ENCODE data around the gene ACER3.
"Not testable (repeated sequence)": the region's sequence is repeated elsewhere in the genome, so short reads cannot be mapped to it uniquely, and the experiment has no call there.

The ACER3 gene

DNA sequence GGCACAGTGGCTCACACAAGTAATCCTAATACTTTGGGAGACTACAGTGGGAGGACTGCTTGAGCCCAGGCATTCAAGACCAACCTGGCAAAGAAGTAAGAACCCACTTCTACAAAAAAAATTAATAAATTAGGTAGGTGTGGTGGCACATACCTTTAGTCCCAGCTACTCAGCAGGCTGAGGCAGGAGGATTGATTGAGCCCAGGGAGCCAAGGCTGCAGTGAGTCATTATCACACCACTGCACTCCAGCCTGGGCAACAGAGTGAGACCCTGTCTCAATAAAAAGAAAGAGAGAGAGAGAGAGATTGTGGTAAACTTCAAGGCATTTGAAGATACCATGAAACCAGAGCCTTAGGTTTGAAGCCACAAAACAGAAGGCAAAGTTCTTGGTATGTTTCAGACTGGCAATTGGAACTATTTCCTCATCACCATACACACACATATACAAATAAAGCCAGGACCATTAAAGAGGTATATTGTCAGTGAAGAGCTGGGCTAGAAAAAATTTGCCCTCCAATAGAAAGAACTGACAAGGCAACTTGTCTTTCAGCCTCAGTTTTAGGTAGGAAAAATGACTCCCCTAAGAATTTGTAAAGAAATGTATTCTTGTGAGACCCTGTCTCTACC, 148.9 kb downstream of the ACER3 start:
- H3K27me3 Mint-ChIP-seq: no peaks in the 10 kb centered on the region
- no peaks in the 10 kb centered on the region for H3K4me1 Mint-ChIP-seq (ENCODE audit: low read depth)
- H3K36me3 Mint-ChIP-seq: peaks cover 9% of the 10 kb centered on the region

DNA sequence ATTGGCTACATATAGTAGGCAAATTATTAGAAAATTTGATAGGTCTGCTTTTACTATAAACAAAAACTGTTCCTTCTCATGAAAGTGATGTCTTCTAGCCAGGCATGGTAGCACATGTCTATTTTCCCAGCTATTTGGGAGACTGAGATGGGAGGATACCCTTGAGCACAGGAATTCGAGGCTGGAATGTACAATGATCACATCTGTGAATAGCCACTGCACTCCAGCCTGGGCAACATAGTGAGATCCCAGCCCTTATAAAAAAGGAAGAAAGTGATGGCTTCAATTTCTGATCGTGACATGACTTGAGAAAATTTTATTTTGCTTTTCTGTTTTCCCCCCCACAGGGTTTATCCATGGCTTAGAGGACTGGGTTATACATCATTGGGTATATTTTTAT, 154.0 kb downstream of the ACER3 start:
- Mint-ChIP-seq H3K4me1 (ENCODE audit: low read depth) (no peaks in the 10 kb centered on the region), H3K27ac (no peak overlapping the region), H3K27me3 (no peaks in the 10 kb centered on the region), H3K36me3 (no peaks in the 10 kb centered on the region), H3K9me3 (ENCODE audit: low read depth) (no peaks in the 10 kb centered on the region), H3K4me3 (no peak overlapping the region)

More for the DNA sequence above, 148.9 kb downstream of the ACER3 start:
- Mint-ChIP-seq H3K4me3 (no peak overlapping the region), H3K9me3 (ENCODE audit: low read depth) (no peaks in the 10 kb centered on the region), H3K27ac (no peak overlapping the region)

DNA sequence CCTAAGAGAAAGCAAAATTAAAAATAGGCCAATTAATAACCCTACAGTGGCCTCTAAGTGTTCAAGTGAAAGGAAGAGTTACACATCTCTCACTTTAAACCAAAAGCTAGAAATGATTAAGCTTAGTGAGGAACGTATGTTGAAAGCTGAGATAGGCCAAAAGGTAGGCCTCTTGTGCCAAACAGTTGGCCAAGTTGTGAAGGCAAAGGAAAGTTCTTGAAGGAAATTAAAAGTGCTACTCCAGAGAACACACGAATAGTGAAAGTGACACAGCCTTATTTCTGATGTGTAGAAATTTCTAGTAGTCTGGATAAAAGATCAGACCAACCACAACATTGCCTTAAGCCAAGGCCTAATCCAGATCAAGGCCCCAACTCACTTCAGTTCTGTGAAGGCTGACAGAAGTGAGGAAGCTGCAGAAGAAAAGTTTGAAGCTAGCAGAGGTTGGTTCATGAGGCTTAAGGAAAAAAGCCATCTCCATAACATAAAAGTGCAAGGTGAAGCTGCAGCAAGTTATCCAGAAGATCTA, 157.7 kb downstream of the ACER3 start:
- not testable (repeated sequence) for H3K4me3 Mint-ChIP-seq; H3K9me3 Mint-ChIP-seq (ENCODE audit: low read depth); H3K27me3 Mint-ChIP-seq; H3K36me3 Mint-ChIP-seq; H3K4me1 Mint-ChIP-seq (ENCODE audit: low read depth)
- peak overlapping the region; percentile 36 for H3K27ac Mint-ChIP-seq

DNA sequence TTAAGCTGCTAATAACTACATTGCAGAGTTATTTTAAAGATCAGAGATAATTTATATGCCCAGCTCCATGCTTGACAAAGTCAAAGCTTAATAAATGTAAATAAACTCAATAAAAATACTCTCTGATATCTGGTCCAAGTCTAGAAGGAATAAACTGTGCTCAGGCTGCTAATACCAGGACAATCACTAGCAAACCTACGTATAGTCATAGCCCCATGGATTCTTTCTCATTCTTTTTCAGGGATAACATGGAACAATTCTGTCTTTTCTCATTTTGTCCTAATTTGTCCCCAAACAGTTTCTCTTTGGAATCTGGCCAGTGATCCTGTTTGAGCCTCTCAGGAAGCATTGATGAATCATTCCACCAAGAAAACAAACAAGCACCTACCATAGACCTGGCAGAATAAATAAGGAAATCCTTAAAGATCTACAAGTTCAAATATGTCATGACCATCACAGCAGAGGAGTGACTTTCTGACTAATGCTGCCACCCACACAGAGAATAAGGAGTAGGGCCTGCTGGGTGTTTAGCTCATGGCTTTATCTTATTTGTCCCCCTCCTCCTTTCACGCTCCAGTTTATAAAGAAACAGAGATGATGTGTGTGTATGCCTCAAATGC, 159.4 kb downstream of the ACER3 start:
- H3K36me3 Mint-ChIP-seq: no peaks in the 10 kb centered on the region
- no peaks in the 10 kb centered on the region for H3K4me1 Mint-ChIP-seq (ENCODE audit: low read depth)
- H3K4me3 Mint-ChIP-seq: no peak overlapping the region
- peak overlapping the region; percentile 5 for H3K27ac Mint-ChIP-seq
- no peaks in the 10 kb centered on the region for H3K27me3 Mint-ChIP-seq
- no peaks in the 10 kb centered on the region for H3K9me3 Mint-ChIP-seq (ENCODE audit: low read depth)

- Mint-ChIP-seq H3K27ac (no peak overlapping the region), H3K4me1 (ENCODE audit: low read depth) (no peaks in the 10 kb centered on the region), H3K36me3 (no peaks in the 10 kb centered on the region), H3K9me3 (ENCODE audit: low read depth) (no peaks in the 10 kb centered on the region), H3K4me3 (no peak overlapping the region), H3K27me3 (no peaks in the 10 kb centered on the region)
Observed at GRCh38 chr11:77020734-77021133, 160.0 kb downstream of the ACER3 start.

DNA sequence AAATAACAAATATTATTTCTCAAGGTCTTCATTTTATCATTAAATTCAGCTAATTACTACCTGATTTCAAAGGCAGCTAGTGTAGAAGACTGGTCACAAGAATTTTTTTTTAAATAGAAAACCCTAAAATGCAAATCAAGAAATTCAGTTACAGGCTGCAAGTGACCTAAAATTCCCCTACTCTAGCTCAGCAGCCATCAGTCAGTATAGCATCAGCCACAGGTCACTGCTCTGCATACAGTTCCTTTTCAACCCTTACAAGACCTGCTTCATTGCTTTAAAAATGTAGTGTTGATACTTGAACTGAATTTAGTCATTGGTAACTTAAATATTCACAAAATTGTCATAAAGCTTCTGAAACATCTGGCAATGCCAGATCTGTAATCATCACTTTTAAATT, 164.0 kb downstream of the ACER3 start:
- Mint-ChIP-seq H3K27me3 (peaks cover 10% of the 10 kb centered on the region), H3K27ac (no peak overlapping the region), H3K4me1 (ENCODE audit: low read depth) (no peaks in the 10 kb centered on the region)

GRCh38 chr11:77026221-77026620, 165.5 kb downstream of the ACER3 start:
- H3K4me1 Mint-ChIP-seq (ENCODE audit: low read depth): no peaks in the 10 kb centered on the region
- no peaks in the 10 kb centered on the region for H3K36me3 Mint-ChIP-seq
- peaks cover 13% of the 10 kb centered on the region for H3K27me3 Mint-ChIP-seq
- H3K27ac Mint-ChIP-seq: no peak overlapping the region
- H3K4me3 Mint-ChIP-seq: no peak overlapping the region
- H3K9me3 Mint-ChIP-seq (ENCODE audit: low read depth): no peaks in the 10 kb centered on the region

More for the DNA sequence above, 164.0 kb downstream of the ACER3 start:
- Mint-ChIP-seq H3K9me3 (ENCODE audit: low read depth) (no peaks in the 10 kb centered on the region), H3K36me3 (no peaks in the 10 kb centered on the region), H3K4me3 (no peak overlapping the region)

GRCh38 chr11:77026743-77027142, 166.0 kb downstream of the ACER3 start:
- Mint-ChIP-seq H3K36me3 (no peaks in the 10 kb centered on the region), H3K4me3 (no peak overlapping the region), H3K27ac (no peak overlapping the region), H3K4me1 (ENCODE audit: low read depth) (no peaks in the 10 kb centered on the region), H3K9me3 (ENCODE audit: low read depth) (no peaks in the 10 kb centered on the region), H3K27me3 (peaks cover 17% of the 10 kb centered on the region)

DNA sequence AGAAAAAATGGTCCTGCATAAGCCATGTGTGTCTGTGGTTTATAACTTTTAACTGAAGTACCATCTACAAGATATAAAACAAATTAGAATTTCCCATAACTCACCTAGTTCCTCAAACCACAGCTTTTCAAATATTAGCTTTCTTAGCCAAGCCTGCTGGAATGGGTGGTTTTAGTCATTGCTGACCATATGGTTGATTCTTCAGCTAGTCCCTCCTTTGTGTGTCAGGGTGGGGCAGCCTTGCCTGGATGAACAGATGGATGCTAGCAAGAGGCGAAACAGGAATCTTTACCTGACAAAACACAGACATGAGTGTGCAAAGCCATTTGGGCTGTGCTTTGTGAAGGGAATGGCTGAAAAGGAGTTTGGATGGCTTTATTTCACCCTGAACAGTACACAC, 166.6 kb downstream of the ACER3 start:
- Mint-ChIP-seq H3K4me3 (no peak overlapping the region), H3K9me3 (ENCODE audit: low read depth) (no peaks in the 10 kb centered on the region), H3K4me1 (ENCODE audit: low read depth) (no peaks in the 10 kb centered on the region), H3K27me3 (peaks cover 17% of the 10 kb centered on the region), H3K27ac (no peak overlapping the region), H3K36me3 (no peaks in the 10 kb centered on the region)

- H3K27ac Mint-ChIP-seq: no peak overlapping the region
- H3K27me3 Mint-ChIP-seq: peaks cover 17% of the 10 kb centered on the region
- no peaks in the 10 kb centered on the region for H3K4me1 Mint-ChIP-seq (ENCODE audit: low read depth)
- H3K9me3 Mint-ChIP-seq (ENCODE audit: low read depth): no peaks in the 10 kb centered on the region
- H3K36me3 Mint-ChIP-seq: no peaks in the 10 kb centered on the region
- H3K4me3 Mint-ChIP-seq: no peak overlapping the region
Observed at GRCh38 chr11:77029829-77030228, 169.1 kb downstream of the ACER3 start.

DNA sequence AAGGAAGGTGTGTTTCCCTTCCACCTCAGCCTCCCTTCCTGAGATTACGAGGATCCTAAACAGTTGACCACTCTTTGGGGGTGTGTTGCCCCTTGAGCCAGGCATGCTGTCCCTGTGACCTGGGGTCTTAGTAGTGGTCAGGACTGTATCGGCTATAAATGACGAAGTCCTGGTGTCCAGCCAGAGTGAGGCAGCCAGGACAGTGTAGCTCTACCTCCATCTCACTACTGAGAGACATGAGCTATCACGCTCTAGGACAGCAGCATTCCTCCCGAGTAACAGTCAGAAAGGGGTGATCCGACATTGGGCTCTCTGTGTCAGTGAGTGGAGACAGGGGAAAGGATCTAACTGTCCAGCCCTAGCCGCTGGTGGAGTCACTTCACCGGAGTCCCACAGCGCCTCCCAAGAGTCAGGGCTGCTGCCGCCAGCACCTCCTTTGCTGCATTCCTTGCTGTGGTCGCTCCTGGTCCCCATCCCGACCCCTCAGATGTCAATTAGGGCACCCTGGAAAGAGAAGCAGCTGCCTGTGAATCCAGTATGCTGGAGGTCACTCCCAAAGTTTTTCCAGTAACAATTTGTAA, 170.2 kb downstream of the ACER3 start:
- H3K9me3 Mint-ChIP-seq (ENCODE audit: low read depth): no peaks in the 10 kb centered on the region
- H3K4me1 Mint-ChIP-seq (ENCODE audit: low read depth): no peaks in the 10 kb centered on the region
- H3K4me3 Mint-ChIP-seq: no peak overlapping the region
- no peak overlapping the region for H3K27ac Mint-ChIP-seq
- peaks cover 18% of the 10 kb centered on the region for H3K27me3 Mint-ChIP-seq
- H3K36me3 Mint-ChIP-seq: no peaks in the 10 kb centered on the region

DNA sequence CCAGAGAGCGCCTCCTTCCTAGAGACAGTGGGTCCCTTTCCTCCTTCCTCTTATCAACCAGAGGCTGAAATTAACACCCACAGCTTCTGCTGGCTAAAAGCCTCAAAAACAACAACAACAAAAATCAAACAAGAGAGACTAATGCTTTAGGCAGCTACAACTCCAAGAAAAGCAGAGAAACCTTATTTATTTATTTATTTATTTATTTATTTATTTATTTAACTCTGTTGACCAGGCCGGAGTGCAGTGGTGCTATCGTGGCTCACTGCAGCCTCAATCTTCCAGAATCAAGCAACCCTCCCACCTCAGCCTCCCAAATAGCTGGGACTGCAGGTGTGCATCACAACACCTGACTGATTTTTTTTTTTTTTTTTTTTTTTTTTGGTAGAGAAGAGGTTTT, 170.9 kb downstream of the ACER3 start:
- Mint-ChIP-seq H3K27ac (no peak overlapping the region), H3K27me3 (peaks cover 21% of the 10 kb centered on the region), H3K9me3 (ENCODE audit: low read depth) (no peaks in the 10 kb centered on the region), H3K4me3 (no peak overlapping the region), H3K4me1 (ENCODE audit: low read depth) (no peaks in the 10 kb centered on the region), H3K36me3 (no peaks in the 10 kb centered on the region)

DNA sequence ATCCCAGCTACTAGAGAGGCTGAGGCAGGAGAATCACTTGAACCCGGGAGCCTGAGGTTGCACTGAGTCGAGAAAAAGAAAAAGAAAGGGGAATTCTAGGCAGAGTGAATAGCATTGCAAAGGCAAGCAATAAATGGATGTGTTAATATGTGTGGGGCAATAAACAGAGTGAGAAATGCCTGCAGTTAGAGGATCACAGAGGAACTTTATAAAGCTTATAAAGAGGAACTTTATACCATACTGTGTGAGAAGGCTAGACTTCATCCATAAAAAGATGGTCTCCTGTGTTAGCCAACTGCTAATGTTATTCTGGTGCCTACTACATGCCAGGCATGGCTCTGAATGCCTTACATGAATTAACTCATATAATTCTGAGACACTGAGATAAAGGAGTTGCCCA, 174.3 kb downstream of the ACER3 start:
- no peak overlapping the region for H3K4me3 Mint-ChIP-seq
- H3K27me3 Mint-ChIP-seq: peaks cover 30% of the 10 kb centered on the region
- H3K36me3 Mint-ChIP-seq: no peaks in the 10 kb centered on the region
- no peaks in the 10 kb centered on the region for H3K9me3 Mint-ChIP-seq (ENCODE audit: low read depth)
- H3K27ac Mint-ChIP-seq: no peak overlapping the region
- peaks cover 7% of the 10 kb centered on the region for H3K4me1 Mint-ChIP-seq (ENCODE audit: low read depth)

GRCh38 chr11:77035580-77035979, 174.9 kb downstream of the ACER3 start:
- no peak overlapping the region for H3K27ac Mint-ChIP-seq
- H3K4me3 Mint-ChIP-seq: no peak overlapping the region
- no peaks in the 10 kb centered on the region for H3K9me3 Mint-ChIP-seq (ENCODE audit: low read depth)
- H3K27me3 Mint-ChIP-seq: peaks cover 27% of the 10 kb centered on the region
- H3K36me3 Mint-ChIP-seq: no peaks in the 10 kb centered on the region
- H3K4me1 Mint-ChIP-seq (ENCODE audit: low read depth): peaks cover 7% of the 10 kb centered on the region

GRCh38 chr11:77036398-77036797, 175.7 kb downstream of the ACER3 start:
- Mint-ChIP-seq H3K27me3 (peaks cover 28% of the 10 kb centered on the region), H3K9me3 (ENCODE audit: low read depth) (no peaks in the 10 kb centered on the region), H3K27ac (no peak overlapping the region), H3K4me1 (ENCODE audit: low read depth) (peaks cover 9% of the 10 kb centered on the region), H3K4me3 (no peak overlapping the region), H3K36me3 (no peaks in the 10 kb centered on the region)
